HL-60 (cell line): ENCODE measurements around the gene GGA1.
A peak's percentile ranks its signal among the peaks of the same experiment; 100 is the strongest.

Experiments used
- DNase-seq, 2 experiments: peaks; one replicate each; pipeline ENCODE4 v3.0.0-alpha.2; 2010 to 2020; ENCODE audit warnings: low read depth in 1 of 2, low spot score in 1 of 2
- H3K27ac ChIP-seq: fragments of 250-450 bp; sonication (Bioruptor Pico); replicated peaks from 2 replicates; pipeline ENCODE4 v1.5.1; 2020; ENCODE audit warnings: mild to moderate bottlenecking, moderate library complexity
- H3K27me3 ChIP-seq: fragments of 250-450 bp; sonication (Bioruptor Pico); 2 replicates; pipeline ENCODE4 v1.5.1; 2021; ENCODE audit warnings: mild to moderate bottlenecking, moderate library complexity; ENCODE audit not compliant: insufficient read depth, poor library complexity, severe bottlenecking
- H3K4me3 ChIP-seq: replicated peaks from 2 replicates; pipeline ENCODE4 v1.5.1; 2011; ENCODE audit warnings: mild to moderate bottlenecking, control low read depth, low read length; ENCODE audit not compliant: insufficient read depth
- GABPA ChIP-seq: IDR thresholded peaks from 2 replicates; pipeline ENCODE4 v1.6.1; 2012; ENCODE audit warnings: low read depth
- POLR2AphosphoS5 ChIP-seq: IDR thresholded peaks from 2 replicates; pipeline ENCODE4 v1.6.1; 2012; ENCODE audit warnings: low read depth
- SPI1 ChIP-seq: IDR thresholded peaks from 2 replicates; pipeline ENCODE4 v1.6.1; 2012; ENCODE audit warnings: low read depth, mild to moderate bottlenecking, borderline replicate concordance
- TF ChIP-seq, protein P1 (sequence below): IDR thresholded peaks from one replicate; pipeline ENCODE4 v1.5.1; 2011; ENCODE audit warnings: low read length, control low read depth, inconsistent platforms; ENCODE audit not compliant: insufficient read depth
- TF ChIP-seq, protein P2 (sequence below): IDR thresholded peaks from 2 replicates; pipeline ENCODE4 v1.6.1; 2012; ENCODE audit warnings: low read depth; ENCODE audit not compliant: insufficient replicate concordance

GGA1 gene

DNA sequence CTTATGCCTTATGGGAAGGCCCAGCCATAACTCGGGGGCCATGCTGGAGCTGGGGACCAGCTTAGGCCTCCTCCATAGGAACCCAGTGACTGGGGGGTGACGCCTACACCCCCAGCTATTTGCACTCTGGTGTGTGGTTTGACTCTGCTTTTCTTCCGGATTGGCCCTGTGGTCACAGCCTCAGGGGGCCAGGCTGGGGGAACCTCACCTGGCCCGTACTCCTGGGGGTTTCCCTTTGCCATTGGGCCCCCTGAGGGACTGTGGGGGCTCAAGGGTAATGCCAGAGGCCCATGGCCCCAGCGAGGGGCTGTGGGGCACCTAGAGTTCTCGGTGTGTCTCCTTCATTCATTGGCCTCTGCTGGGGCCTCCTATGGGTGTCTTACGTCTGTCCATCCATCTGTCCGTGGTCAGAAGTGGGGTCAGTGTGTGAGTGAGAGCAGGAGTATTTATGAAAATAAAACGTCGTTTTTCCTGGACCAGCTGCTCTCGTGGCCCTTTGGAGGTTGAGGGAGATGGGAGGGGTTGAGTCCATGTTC lies 24.5 kb downstream of the GGA1 start:
- TF ChIP-seq, protein P1, sequence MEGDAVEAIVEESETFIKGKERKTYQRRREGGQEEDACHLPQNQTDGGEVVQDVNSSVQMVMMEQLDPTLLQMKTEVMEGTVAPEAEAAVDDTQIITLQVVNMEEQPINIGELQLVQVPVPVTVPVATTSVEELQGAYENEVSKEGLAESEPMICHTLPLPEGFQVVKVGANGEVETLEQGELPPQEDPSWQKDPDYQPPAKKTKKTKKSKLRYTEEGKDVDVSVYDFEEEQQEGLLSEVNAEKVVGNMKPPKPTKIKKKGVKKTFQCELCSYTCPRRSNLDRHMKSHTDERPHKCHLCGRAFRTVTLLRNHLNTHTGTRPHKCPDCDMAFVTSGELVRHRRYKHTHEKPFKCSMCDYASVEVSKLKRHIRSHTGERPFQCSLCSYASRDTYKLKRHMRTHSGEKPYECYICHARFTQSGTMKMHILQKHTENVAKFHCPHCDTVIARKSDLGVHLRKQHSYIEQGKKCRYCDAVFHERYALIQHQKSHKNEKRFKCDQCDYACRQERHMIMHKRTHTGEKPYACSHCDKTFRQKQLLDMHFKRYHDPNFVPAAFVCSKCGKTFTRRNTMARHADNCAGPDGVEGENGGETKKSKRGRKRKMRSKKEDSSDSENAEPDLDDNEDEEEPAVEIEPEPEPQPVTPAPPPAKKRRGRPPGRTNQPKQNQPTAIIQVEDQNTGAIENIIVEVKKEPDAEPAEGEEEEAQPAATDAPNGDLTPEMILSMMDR: no peak
- TF ChIP-seq, protein P2, sequence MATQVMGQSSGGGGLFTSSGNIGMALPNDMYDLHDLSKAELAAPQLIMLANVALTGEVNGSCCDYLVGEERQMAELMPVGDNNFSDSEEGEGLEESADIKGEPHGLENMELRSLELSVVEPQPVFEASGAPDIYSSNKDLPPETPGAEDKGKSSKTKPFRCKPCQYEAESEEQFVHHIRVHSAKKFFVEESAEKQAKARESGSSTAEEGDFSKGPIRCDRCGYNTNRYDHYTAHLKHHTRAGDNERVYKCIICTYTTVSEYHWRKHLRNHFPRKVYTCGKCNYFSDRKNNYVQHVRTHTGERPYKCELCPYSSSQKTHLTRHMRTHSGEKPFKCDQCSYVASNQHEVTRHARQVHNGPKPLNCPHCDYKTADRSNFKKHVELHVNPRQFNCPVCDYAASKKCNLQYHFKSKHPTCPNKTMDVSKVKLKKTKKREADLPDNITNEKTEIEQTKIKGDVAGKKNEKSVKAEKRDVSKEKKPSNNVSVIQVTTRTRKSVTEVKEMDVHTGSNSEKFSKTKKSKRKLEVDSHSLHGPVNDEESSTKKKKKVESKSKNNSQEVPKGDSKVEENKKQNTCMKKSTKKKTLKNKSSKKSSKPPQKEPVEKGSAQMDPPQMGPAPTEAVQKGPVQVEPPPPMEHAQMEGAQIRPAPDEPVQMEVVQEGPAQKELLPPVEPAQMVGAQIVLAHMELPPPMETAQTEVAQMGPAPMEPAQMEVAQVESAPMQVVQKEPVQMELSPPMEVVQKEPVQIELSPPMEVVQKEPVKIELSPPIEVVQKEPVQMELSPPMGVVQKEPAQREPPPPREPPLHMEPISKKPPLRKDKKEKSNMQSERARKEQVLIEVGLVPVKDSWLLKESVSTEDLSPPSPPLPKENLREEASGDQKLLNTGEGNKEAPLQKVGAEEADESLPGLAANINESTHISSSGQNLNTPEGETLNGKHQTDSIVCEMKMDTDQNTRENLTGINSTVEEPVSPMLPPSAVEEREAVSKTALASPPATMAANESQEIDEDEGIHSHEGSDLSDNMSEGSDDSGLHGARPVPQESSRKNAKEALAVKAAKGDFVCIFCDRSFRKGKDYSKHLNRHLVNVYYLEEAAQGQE: no peak
- TF ChIP-seq POLR2AphosphoS5: no peak
- TF ChIP-seq GABPA: no peak
- no peak for TF ChIP-seq SPI1
- Histone ChIP-seq H3K27me3 (no peaks in the 10 kb centered on the region), H3K27ac (peak overlapping the region; percentile 87), H3K4me3 (no peak overlapping the region)
- no peak for DNase-seq

DNA sequence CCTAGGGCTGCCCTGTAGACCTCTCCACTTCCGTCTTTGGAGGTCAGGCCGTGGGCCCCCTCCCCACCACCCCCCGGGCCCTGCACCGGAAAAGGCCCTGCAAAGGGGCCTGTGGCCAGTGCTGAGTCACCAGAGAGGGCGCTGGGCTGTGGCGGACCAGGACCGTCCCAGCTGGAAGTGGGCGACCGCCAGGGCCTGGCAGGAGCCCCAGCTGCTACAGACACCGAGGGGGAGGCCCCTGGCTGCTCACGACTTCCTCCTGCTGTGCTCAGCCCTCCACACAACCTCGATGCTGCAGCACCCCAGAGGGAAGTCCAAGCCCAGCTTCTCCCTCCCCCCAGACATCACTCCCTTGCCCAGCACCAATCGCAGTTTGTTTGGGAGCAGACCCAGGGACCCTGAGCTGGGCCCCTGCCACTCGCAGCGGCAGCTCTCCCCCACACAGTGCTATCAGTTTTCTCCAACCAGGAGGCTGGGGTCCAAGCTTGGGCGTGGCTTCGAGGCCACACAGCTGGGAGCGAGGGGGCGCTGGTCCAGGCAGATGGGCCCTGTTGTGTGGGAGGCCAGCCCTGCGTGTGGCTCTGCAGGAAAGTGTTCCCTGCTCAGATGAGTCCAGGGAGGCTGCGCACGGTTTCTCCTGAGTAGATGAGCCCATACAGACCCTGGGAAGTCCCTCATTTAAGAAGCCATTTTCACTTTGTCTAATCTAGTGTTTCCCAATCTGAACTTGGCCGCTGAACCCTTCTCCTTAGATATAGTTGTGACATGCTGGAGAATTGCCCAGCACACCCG lies 25.2 kb downstream of the GGA1 start:
- Histone ChIP-seq H3K4me3 (no peak overlapping the region), H3K27me3 (no peaks in the 10 kb centered on the region), H3K27ac (peak overlapping the region; percentile 87)
- peak; percentile 81 for TF ChIP-seq SPI1
- TF ChIP-seq, protein P2: no peak
- TF ChIP-seq POLR2AphosphoS5: peak; percentile 86; the same call in 1 of the 2 replicates
- DNase-seq: peak; percentile 97 to 99

DNA sequence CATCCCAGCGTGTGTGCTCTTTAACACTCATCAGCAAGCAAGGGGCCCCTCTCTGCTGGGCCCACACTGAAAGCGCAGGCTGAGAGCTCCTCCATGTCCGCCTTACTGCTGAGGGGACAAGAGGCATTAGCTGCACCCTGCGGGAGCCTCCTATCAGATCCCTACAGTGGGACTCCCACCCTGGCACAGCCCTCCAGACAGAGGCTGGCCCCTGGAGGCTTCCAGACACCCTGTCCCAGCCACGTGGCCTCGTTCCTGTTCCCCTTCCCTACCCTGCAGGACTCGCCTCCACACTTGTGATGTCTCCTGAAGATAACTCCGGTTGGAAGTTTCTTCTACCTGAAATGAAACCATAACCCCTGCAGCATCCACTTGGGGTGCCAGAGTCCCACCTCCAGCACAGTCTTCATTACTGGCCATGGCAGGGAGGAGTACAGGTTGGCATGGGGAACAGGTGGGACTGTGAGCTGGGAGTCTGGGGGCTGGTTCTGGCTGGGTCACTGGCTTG lies 25.8 kb downstream of the GGA1 start:
- TF ChIP-seq GABPA: no peak
- TF ChIP-seq, protein P1: peak; percentile 1
- peak; percentile 47 to 57 for DNase-seq
- H3K27me3 ChIP-seq: no peaks in the 10 kb centered on the region
- H3K4me3 ChIP-seq: no peak overlapping the region
- peak overlapping the region; percentile 87 for H3K27ac ChIP-seq

DNA sequence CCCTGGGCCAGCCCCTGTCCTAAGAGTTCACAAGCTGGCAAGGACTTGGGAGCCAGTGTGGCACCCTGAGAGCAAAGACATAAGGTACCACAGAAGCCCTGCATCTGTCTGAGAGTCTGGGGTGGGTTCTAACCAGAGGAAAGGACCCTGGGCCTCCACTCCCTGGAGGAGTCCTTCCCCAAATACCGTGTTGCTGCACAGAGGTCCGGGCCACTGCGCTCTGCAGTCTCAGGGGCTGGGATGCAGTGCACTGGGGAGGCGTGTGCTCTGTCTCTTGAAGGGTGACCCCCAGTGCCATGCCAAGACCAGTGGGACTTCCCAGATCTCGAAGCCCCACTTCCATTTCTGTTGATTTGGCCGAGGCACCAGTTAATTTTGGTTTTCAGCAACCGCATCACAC lies 26.5 kb downstream of the GGA1 start:
- DNase-seq: no peak
- H3K4me3 ChIP-seq: no peak overlapping the region
- H3K27ac ChIP-seq: peak overlapping the region; percentile 87
- H3K27me3 ChIP-seq: no peaks in the 10 kb centered on the region
- TF ChIP-seq POLR2AphosphoS5 (no peak), SPI1 (no peak), GABPA (no peak)
- TF ChIP-seq, protein P2: no peak
- TF ChIP-seq, protein P1: no peak
